ENCODE results near the gene PEDS1.
"Not testable (repeated sequence)": the region's sequence is repeated elsewhere in the genome, so short reads cannot be mapped to it uniquely, and the experiment has no call there.

Gene PEDS1

GRCh38 chr20:50185426-50185825 is 31.9 kb upstream of the PEDS1 start:
- H3K4me3 ChIP-seq (ENCODE audit: low read depth, low read length) = no peak overlapping the region
- TF ChIP-seq CTCF (conservative IDR thresholded peaks at IDR 0.05; ENCODE audit: low read depth, low read length) = no peak
- DNase-seq (ENCODE audit: low read depth) = no peak

- no peak for DNase-seq (ENCODE audit: low read depth)
- H3K4me3 ChIP-seq (ENCODE audit: low read depth, low read length) = no peak overlapping the region
- no peak for TF ChIP-seq CTCF (conservative IDR thresholded peaks at IDR 0.05; ENCODE audit: low read depth, low read length)
Observed at GRCh38 chr20:50182346-50182745, 28.8 kb upstream of the PEDS1 start.

- H3K4me3 ChIP-seq (ENCODE audit: low read depth, low read length) = no peak overlapping the region
Observed at GRCh38 chr20:50181344-50181743, 27.8 kb upstream of the PEDS1 start.

GRCh38 chr20:50178672-50179071 is 25.1 kb upstream of the PEDS1 start:
- DNase-seq (ENCODE audit: low read depth); H3K4me3 ChIP-seq (ENCODE audit: low read depth, low read length): not testable (repeated sequence)

More at GRCh38 chr20:50181344-50181743, 27.8 kb upstream of the PEDS1 start:
- no peak for DNase-seq (ENCODE audit: low read depth)
- TF ChIP-seq CTCF (conservative IDR thresholded peaks at IDR 0.05; ENCODE audit: low read depth, low read length) = no peak

- no peak for TF ChIP-seq CTCF (conservative IDR thresholded peaks at IDR 0.05; ENCODE audit: low read depth, low read length)
Observed at GRCh38 chr20:50175938-50176933, 22.7 kb upstream of the PEDS1 start.

GRCh38 chr20:50174456-50174855 is 20.9 kb upstream of the PEDS1 start:
- no peak for DNase-seq (ENCODE audit: low read depth)
- no peak for TF ChIP-seq CTCF (conservative IDR thresholded peaks at IDR 0.05; ENCODE audit: low read depth, low read length)
- no peak overlapping the region for H3K4me3 ChIP-seq (ENCODE audit: low read depth, low read length)

More at GRCh38 chr20:50175938-50176933, 22.7 kb upstream of the PEDS1 start:
- H3K4me3 ChIP-seq (ENCODE audit: low read depth, low read length) = no peak overlapping the region
- DNase-seq (ENCODE audit: low read depth) = no peak

- DNase-seq (ENCODE audit: low read depth) = peak; percentile 75
- peak overlapping the region; percentile 67 for H3K4me3 ChIP-seq (ENCODE audit: low read depth, low read length)
- no peak for TF ChIP-seq CTCF (conservative IDR thresholded peaks at IDR 0.05; ENCODE audit: low read depth, low read length)
Observed at GRCh38 chr20:50172347-50173013, 19.0 kb upstream of the PEDS1 start.

All from choroid plexus epithelial cell (primary cell).